ENCODE results near the gene GREB1.

The GREB1 gene

GRCh38 chr2:11612553-11613215 lies 78.8 kb downstream of the GREB1 start:
- DNase-seq = no peak

GRCh38 chr2:11613297-11613696 lies 79.5 kb downstream of the GREB1 start:
- no peak for DNase-seq

- DNase-seq = no peak
Observed at GRCh38 chr2:11615209-11615608, 81.4 kb downstream of the GREB1 start.

DNA sequence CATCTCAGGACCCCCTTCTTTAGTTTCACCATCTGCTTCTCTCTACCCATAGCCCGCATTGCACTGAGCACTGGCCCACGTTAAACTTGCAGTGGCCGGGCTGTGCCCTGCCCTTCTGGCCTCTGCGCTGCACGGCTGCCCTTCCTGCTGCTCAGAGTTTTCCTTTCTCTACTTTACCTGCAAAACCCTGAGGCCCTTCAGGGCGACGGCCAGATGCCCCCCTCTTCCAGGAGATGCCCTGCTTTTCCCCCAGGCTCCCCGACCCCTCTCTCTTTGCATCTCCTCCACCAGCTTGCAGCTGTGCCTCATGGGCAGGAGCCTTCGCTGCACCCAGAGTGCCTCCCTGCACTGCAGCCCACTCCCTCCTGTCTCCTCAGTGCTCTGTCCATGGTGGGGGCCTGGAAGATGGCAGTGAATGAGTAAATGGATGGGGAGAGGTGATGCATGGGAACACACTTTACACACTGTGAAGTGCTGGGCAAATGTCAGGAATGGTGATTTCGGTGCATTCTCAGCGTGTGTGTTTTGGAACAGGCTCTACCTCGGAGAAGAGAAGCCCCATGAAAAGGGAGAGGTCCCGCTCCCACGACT lies 82.3 kb downstream of the GREB1 start:
- no peak for DNase-seq

DNA sequence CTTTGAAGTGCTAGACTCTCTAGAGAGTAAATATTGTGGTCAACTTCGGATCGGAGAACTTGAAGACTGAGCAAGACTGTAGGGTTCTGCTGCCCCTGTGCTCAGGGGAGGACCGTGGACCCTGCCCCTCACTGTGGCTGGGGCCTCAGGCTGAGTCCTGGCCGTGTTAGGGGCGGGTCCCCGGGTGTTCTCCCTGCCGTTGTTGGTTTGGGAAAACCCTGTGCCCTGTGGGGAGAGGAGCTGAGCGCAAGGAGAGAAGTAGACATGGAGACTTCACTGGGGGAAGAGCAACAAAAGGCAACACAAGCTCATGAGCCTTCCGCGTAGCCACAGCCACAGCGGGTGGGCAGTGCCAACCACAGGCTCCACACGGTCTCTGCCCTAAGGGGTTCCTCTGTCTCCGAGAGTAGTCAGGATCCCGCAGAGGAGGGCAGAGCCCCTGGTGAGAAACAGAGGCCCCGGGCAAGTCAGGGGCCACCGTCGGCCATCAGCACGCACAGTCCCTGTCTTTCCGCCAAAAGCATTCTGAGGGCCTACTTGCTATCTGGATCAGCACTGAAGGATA lies 83.1 kb downstream of the GREB1 start:
- no peak for DNase-seq

DNA sequence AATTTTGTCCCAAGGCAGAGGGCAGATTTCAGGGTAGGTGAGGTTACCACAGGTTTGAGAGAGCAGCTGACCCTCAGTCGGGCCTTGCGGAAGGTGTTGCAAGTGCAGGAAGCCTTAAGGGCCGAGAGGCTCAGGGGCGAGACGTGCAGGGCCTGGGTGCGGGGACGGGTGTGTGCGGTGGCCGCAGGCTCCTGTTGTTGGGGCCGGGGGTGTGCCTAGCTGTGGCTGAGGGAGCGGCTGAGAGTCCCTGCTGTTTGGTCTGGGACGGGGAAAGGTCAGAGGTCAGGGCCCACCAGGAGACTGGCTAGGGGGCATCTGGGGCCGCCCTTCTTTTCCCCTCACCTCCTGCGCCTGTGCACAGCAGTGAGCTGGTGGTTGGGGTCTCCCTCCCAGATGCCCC lies 83.7 kb downstream of the GREB1 start:
- no peak for DNase-seq

- DNase-seq = no peak
Observed at GRCh38 chr2:11617984-11618707, 84.3 kb downstream of the GREB1 start.

DNA sequence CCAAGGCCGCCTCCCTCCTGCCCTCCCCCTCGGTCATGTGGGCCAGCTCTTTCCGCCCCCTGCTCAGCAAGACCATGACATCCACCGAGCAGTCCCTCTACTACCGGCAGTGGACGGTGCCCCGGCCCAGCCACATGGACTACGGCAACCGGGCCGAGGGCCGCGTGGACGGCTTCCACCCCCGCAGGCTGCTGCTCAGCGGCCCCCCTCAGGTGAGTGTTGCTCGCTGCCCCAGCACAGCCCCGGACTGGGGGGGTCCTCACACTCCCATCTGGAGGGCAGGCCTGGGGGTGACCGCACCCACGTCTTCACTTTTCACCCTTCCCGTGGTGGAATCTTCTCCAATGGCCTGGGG lies 84.8 kb downstream of the GREB1 start:
- no peak for DNase-seq

DNA sequence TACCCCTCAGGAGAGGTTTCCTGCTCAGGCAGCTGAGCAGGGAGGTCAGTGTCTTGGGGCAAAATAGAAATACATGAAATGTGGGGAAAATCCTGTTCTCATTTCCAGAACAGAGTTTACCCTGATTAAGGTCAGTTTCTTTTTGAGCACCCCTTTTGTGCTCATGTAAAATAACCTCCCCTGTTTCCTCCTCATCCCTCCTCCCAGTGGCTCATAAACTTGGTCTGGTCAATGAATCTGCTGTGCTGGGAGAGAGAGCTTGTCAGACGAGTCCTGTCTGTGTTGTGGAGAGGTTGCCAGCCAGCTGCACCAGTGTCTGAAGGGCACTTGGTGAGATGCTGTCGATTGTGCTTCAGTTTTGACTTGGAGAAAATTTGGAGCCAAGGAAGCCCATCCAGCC lies 87.6 kb downstream of the GREB1 start:
- no peak for DNase-seq

DNA sequence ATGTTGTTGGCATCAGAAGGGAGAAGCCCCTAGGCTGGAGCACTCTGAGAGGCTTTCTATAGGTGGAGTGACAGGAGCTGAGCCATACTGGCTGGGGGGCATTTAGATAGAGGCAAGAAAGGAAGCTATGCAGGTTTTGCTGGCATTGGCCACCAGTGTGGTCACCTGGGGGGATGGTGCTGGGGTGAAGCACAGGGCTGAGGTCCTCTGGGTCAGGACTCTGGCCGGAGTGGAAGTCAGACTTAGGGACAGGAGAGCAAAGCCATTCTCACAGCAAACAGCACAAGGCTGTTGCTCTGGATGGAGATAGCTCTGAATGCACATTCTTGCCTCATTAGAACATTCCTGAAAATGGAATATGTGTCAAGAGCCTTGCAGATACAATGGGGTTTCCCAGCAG lies 88.8 kb downstream of the GREB1 start:
- no peak for DNase-seq

DNA sequence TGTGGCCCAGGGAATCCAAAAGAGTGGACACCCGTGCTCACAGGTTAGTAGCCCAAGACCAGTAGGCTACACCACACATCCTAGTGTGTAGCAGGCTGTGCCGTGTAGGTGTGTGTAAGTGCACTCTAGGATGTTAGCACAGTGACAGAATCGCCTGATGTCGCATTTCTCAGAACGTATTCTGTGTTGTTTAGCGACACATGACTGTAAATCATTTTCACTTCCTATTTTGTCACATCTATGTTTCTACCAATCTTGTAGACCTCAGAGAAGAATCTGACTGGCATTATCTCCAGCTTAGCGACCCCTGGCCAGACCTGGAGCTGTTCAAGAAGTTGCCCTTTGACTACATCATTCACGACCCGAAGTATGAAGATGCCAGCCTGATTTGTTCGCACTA lies 91.0 kb downstream of the GREB1 start:
- no peak for DNase-seq

- no peak for DNase-seq
Observed at GRCh38 chr2:11625671-11626070, 91.8 kb downstream of the GREB1 start.

GRCh38 chr2:11628675-11629074 lies 94.8 kb downstream of the GREB1 start:
- no peak for DNase-seq

- DNase-seq = no peak
Observed at GRCh38 chr2:11629215-11629614, 95.4 kb downstream of the GREB1 start.

DNA sequence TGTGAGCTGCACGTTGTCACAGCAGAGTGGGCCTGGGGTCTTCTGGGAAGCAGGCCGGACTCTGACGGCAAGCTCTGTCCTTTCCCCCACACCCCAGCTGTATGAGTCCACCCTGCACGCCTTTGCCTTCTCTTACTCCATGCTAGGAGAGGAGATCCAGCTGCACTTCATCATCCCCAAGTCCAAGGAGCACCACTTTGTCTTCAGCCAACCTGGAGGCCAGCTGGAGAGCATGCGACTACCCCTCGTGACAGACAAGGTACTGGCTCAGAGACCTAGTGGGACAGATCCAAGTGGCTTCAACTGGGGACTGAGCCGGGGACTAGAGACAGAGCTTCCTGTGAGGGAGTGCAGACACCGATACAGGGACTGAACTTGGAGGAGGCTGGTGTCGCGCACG lies 96.0 kb downstream of the GREB1 start:
- DNase-seq = no peak

GRCh38 chr2:11630855-11631254 lies 97.0 kb downstream of the GREB1 start:
- no peak for DNase-seq

DNA sequence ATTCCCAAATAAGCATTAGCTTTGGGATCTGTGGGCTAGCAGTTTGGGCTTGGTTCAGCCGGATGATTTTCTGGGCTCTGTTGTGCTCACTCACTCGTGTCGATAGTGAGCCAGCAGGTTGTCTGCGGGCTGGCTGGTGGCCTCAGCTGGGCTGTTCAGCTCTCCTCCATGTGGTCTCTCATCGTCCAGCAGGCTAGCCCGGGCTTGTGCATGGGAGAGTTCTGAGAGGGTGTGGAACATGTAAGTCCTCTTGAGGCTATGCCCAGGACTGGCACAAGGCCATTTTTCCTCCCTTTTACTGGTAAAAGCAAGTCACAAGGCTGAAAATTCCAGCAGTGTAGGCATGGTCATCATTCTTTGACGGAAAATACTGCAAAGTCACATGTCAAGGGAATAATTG lies 97.6 kb downstream of the GREB1 start:
- DNase-seq = no peak

- DNase-seq = no peak
Observed at GRCh38 chr2:11633923-11634478, 100.2 kb downstream of the GREB1 start.

DNA sequence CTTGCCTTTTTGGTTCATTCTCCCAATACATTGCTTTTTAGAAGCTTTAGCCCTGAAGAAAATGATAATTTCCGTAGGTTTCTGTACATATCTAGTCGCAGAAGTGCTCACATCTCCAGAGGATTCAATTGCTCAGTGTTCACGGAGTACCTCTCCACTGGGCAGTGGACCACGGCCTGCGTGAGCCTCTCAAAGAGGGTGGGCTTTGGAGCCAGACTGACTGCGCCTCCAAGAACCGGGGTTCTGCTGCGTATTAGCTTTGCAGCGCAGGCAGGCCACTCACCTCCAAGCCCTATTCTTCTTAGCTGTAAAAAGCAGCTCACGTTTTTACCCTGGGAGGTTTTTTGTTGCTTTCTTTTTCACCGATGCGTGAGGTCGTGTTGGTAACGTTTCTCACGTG lies 100.7 kb downstream of the GREB1 start:
- no peak for DNase-seq

- DNase-seq = no peak
Observed at GRCh38 chr2:11635141-11635540, 101.3 kb downstream of the GREB1 start.

DNA sequence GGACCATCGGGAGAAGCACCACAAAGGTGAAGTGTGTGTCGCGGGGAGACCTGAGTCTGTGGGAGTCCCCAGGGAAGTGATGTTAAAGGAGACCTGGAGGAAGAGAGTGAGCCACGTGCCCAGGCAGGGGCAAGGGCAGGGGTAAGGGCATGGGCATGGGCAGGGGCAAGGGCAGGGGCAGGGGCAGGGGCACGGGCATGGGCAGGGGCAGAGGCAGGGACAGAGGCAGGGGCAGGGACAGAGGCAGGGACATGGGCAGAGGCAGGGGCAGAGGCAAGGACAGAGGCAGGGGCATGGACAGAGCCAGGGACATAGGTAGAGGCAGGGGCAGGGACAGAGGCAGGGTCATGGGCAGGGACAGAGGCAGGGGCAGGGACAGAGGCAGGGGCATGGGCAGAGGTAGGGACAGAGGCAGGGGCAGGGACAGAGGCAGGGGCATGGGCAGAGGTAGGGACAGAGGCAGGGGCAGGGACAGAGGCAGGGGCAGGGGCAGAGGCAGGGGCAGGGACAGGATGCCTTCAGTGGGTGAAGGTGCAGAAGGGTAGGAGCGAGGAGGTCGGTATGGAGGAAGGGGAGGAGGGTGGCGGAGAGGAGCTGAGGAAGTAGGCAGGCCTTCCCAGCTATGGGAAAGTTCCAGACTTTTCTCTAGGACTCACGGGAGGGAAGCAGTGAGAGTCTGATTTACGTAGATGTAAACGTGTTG lies 102.9 kb downstream of the GREB1 start:
- no peak for DNase-seq

DNA sequence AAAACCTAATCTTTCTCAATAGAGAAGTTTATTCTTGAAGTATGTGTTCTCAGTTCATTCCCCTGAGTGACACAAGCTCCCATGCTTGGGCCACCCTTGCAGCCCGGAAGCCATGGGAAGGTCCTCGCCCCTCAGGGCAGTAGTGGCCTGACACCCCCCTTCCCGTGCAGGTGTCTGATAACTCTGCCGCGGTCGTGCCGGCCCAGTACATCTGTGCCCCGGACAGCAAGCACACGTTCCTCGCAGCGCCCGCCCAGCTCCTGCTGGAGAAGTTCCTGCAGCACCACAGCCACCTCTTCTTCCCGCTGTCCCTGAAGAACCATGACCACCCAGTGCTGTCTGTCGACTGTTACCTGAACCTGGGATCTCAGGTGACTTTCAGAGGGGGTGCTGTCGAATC lies 103.7 kb downstream of the GREB1 start:
- DNase-seq = no peak

DNA sequence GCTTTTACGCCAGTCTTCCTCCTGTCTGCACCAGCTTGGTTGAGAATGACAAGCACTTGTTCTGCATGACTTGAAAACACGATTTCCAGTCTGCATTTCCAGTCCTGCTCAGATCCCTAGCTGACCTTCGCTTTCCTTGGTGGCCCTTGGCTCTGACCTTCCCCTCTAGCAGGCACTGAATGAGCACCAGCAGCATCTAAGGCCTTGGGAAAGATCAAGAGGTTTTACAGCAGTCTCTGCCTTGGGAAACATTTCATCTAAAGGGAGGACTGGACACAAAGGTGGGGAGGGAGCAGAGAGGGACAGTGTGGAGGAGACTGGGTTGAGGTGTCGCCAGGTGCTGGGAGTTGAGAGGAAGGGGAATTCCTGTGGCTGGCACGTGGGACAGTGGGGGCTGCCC lies 105.7 kb downstream of the GREB1 start:
- no peak for DNase-seq

Data from NCI-H2029 treated with DMSO at 0.1 percent for 48 hours (cell line).